ENCODE measurements around the gene SERAC1. TPM values are rescaled to one million over a fixed set of nuclear protein-coding genes. Genes with fewer than 3 reads are reported as not detected.
"Not testable (repeated sequence)": the region's sequence is repeated elsewhere in the genome, so short reads cannot be mapped to it uniquely, and the experiment has no call there.

Gene SERAC1
- polyA plus RNA-seq, 3 donors = 4.3 to 5.1 (median 4.4) TPM

- H3K36me3 Mint-ChIP-seq = no peaks in the 10 kb centered on the region
- Histone ChIP-seq H3K9ac (ENCODE audit: insufficient read depth, low read length, poor library complexity, severe bottlenecking) (no peak overlapping the region), H3K27me3 (ENCODE audit: control insufficient read depth in 2 of 2, insufficient read depth in 2 of 2, low read length in 2 of 2) (peaks cover 3 to 13% of the 10 kb centered on the region in 2 donors), H3K79me2 (ENCODE audit: insufficient read depth, low read length) (no peaks in the 10 kb centered on the region), H3K9me3 (replicated peaks in 1 of 2; ENCODE audit: control insufficient read depth in 1 of 2, insufficient read depth in 1 of 2, low read length in 2 of 2) (no peaks in the 10 kb centered on the region), H3K4me1 (ENCODE audit: control insufficient read depth in 1 of 2, insufficient read depth in 2 of 2, low read length in 2 of 2) (no peaks in the 10 kb centered on the region), H2AFZ (ENCODE audit: insufficient read depth, low read depth, low read length, poor library complexity, severe bottlenecking) (no peak overlapping the region), H4K20me1 (ENCODE audit: insufficient read depth, low read length) (no peaks in the 10 kb centered on the region), H3K4me2 (replicated peaks; ENCODE audit: extremely low read depth, low read length, poor library complexity, severe bottlenecking) (no peak overlapping the region), H3K36me3 (replicated peaks in 1 of 2; ENCODE audit: control insufficient read depth in 1 of 2, insufficient read depth in 2 of 2, low read length in 2 of 2) (no peaks in the 10 kb centered on the region), H3K27ac (ENCODE audit: low read depth in 1 of 2, low read length in 2 of 2) (no peak overlapping the region), H3K4me3 (replicated peaks in 1 of 3; ENCODE audit: low read depth in 2 of 3, low read length in 3 of 3) (no peak overlapping the region)
- H3K4me3 Mint-ChIP-seq = no peak overlapping the region
- TF ChIP-seq CTCF (IDR thresholded peaks at IDR 0.05) = no peak
- peaks cover 0 to 3% (median 0%) of the 10 kb centered on the region in 7 donors for H3K9me3 Mint-ChIP-seq
- no CpG with 5 or more reads among the region's 3 CpGs for WGBS (ENCODE audit: insufficient coverage)
- intact Hi-C loops (cut with micrococcal nuclease) = loop anchor here (10.0 kb wide), 2 partner anchors 393 to 453 kb away; no protein-coding TSS in a partner anchor
- H3K27ac Mint-ChIP-seq = no peak overlapping the region
- no peak for DNase-seq
- H3K27me3 Mint-ChIP-seq (ENCODE audit: low read depth in 3 of 3) = peaks cover 13 to 27% (median 13%) of the 10 kb centered on the region in 3 donors
- H3K4me1 Mint-ChIP-seq = peaks cover 8% of the 10 kb centered on the region
Observed at GRCh38 chr6:158211273-158212055, 43.4 kb upstream of the SERAC1 start.

GRCh38 chr6:158209582-158210333, 41.7 kb upstream of the SERAC1 start:
- not testable (repeated sequence) for DNase-seq

GRCh38 chr6:158208226-158209030, 40.4 kb upstream of the SERAC1 start:
- H3K4me1 Mint-ChIP-seq; H3K9ac ChIP-seq (ENCODE audit: insufficient read depth, low read length, poor library complexity, severe bottlenecking); H3K36me3 Mint-ChIP-seq; H3K79me2 ChIP-seq (ENCODE audit: insufficient read depth, low read length); intact Hi-C loops (cut with micrococcal nuclease); H3K9me3 ChIP-seq (replicated peaks in 1 of 2; ENCODE audit: control insufficient read depth in 1 of 2, insufficient read depth in 1 of 2, low read length in 2 of 2); H4K20me1 ChIP-seq (ENCODE audit: insufficient read depth, low read length); H3K4me2 ChIP-seq (replicated peaks; ENCODE audit: extremely low read depth, low read length, poor library complexity, severe bottlenecking); H3K4me1 ChIP-seq (ENCODE audit: control insufficient read depth in 1 of 2, insufficient read depth in 2 of 2, low read length in 2 of 2); H3K27ac ChIP-seq (ENCODE audit: low read depth in 1 of 2, low read length in 2 of 2); DNase-seq; H3K4me3 ChIP-seq (replicated peaks in 1 of 3; ENCODE audit: low read depth in 2 of 3, low read length in 3 of 3); H3K36me3 ChIP-seq (replicated peaks in 1 of 2; ENCODE audit: control insufficient read depth in 1 of 2, insufficient read depth in 2 of 2, low read length in 2 of 2); H3K9me3 Mint-ChIP-seq: not testable (repeated sequence)
- H3K27ac Mint-ChIP-seq = peak overlapping the region in 1 of 7 donors; percentile 57
- 30% methylated on average over 6 of the region's 20 CpGs for WGBS (ENCODE audit: insufficient coverage)
- peak overlapping the region; percentile 21 for H2AFZ ChIP-seq (ENCODE audit: insufficient read depth, low read depth, low read length, poor library complexity, severe bottlenecking)
- peaks cover 15 to 30% (median 16%) of the 10 kb centered on the region in 3 donors for H3K27me3 Mint-ChIP-seq (ENCODE audit: low read depth in 3 of 3)
- H3K4me3 Mint-ChIP-seq = peak overlapping the region; percentile 64 to 80
- H3K27me3 ChIP-seq (ENCODE audit: control insufficient read depth in 2 of 2, insufficient read depth in 2 of 2, low read length in 2 of 2) = peaks cover 3 to 13% of the 10 kb centered on the region in 2 donors

More at GRCh38 chr6:158209582-158210333, 41.7 kb upstream of the SERAC1 start:
- not testable (repeated sequence) for H4K20me1 ChIP-seq (ENCODE audit: insufficient read depth, low read length); H3K27ac Mint-ChIP-seq; H3K36me3 ChIP-seq (replicated peaks in 1 of 2; ENCODE audit: control insufficient read depth in 1 of 2, insufficient read depth in 2 of 2, low read length in 2 of 2); H3K4me1 Mint-ChIP-seq; H3K4me3 ChIP-seq (replicated peaks in 1 of 3; ENCODE audit: low read depth in 2 of 3, low read length in 3 of 3); H2AFZ ChIP-seq (ENCODE audit: insufficient read depth, low read depth, low read length, poor library complexity, severe bottlenecking); H3K9me3 ChIP-seq (replicated peaks in 1 of 2; ENCODE audit: control insufficient read depth in 1 of 2, insufficient read depth in 1 of 2, low read length in 2 of 2); H3K79me2 ChIP-seq (ENCODE audit: insufficient read depth, low read length); H3K4me2 ChIP-seq (replicated peaks; ENCODE audit: extremely low read depth, low read length, poor library complexity, severe bottlenecking); H3K36me3 Mint-ChIP-seq; H3K9me3 Mint-ChIP-seq; H3K9ac ChIP-seq (ENCODE audit: insufficient read depth, low read length, poor library complexity, severe bottlenecking); H3K4me1 ChIP-seq (ENCODE audit: control insufficient read depth in 1 of 2, insufficient read depth in 2 of 2, low read length in 2 of 2); H3K4me3 Mint-ChIP-seq; H3K27ac ChIP-seq (ENCODE audit: low read depth in 1 of 2, low read length in 2 of 2)
- peaks cover 3 to 13% of the 10 kb centered on the region in 2 donors for H3K27me3 ChIP-seq (ENCODE audit: control insufficient read depth in 2 of 2, insufficient read depth in 2 of 2, low read length in 2 of 2)
- H3K27me3 Mint-ChIP-seq (ENCODE audit: low read depth in 3 of 3) = peaks cover 13 to 29% (median 16%) of the 10 kb centered on the region in 3 donors
- 82% methylated on average over 9 of the region's 52 CpGs for WGBS (ENCODE audit: insufficient coverage)
- intact Hi-C loops (cut with micrococcal nuclease) = loop anchor here (10.0 kb wide), 2 partner anchors 395 to 455 kb away; no protein-coding TSS in a partner anchor

All from CD14-positive monocyte (primary cell).